ENCODE measurements around the gene CHRNA3.
"Not testable (repeated sequence)": the region's sequence is repeated elsewhere in the genome, so short reads cannot be mapped to it uniquely, and the experiment has no call there.

The CHRNA3 gene

DNA sequence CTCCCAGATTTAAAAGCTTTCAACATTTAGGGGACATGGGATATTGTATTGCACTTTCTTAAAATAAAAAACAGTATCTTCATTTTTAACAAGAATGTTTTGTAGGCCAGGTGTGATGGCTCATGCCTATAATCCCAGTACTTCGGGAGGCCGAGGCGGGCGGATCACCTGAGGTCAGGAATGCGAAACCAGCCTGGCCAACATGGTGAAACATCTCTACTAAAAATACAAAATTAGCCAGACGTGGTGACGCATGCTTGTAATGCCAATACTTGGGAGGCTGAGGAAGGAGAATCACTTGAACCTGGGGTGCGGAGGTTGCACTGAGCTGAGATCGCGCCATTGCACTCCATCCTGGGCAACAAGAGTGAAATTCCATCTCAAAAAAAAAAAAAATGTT lies 60.6 kb downstream of the CHRNA3 start:
- not testable (repeated sequence) for DNase-seq (ENCODE audit: low read depth)

DNA sequence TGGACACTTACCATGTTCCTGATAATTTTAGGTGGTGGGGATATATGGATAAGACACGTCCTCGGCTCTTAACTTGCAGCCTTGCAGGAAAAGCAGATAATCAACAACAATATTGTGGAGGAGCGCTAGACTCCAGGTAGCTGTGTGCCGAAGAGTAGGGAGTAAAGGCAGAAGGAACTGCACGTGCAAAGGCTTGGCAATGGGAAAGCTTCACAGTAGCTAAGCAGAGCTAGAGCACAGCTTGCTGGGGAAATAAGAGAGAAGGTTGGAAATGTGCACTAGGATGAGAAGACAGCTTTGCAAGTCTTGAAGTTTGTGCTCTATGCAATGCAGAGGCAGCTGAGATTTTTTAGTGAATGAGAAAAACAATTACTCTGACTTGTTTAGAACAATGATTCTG lies 68.2 kb downstream of the CHRNA3 start:
- DNase-seq (ENCODE audit: low read depth) = no peak

DNA sequence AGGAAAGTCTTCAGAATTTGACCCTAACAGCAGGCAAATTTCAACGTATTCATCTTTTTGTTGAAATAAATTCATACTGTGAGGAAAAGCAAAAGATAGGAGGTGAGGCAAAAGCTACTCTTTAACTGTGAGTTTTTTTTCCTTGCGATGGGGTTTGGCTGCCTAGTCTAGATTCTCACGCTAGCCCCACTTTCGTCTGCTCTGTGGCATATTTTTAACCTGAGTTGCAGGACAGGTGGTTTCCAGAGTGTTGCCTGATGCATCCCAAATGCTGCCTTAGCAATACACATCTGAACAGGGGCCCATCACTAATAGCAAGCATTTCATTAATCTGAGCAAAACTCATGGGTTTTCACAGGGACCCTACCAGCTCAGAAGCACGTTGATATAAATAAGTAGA lies 68.9 kb downstream of the CHRNA3 start:
- DNase-seq (ENCODE audit: low read depth) = no peak

DNA sequence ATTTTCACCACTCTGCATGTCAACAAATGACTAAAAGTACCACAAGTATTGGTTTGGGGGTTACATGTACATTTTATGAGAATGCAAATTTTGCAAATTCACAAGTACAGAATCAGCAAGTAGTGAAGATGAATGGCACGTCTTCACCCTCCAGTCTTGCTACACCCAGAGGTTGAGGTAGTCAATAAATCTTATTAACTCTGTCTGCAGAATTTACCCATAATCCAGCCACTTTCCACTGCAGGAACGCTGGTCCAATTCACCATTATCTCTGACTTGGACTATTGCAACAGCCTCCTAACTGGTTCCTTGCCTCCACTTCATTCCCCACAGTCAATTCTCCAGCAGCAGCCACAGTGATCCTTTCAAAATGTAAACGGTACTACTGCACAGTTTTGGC lies 70.0 kb downstream of the CHRNA3 start:
- no peak for DNase-seq (ENCODE audit: low read depth)

DNA sequence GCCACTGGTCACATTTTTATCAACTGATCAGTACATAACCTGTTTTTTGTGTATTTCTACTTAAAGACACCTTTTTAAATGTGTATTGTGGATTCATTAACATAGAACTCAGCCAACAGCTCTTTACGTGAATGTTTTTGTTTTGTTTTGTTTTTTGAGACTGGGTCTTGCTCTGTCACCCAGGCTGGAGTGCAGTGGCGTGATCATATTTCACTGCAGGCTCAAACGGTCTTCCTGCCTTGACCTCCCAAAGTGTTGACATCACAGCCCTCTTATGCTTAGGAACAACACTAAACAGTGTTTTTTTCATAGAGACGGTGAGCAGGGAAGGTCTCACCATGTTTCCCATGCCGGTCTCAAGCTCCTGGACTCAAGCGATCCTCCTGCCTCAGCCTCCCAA lies 70.6 kb downstream of the CHRNA3 start:
- DNase-seq (ENCODE audit: low read depth) = no peak
